ENCODE results near the gene BMP6. TPM values are rescaled to one million over a fixed set of nuclear protein-coding genes. Genes with fewer than 3 reads are reported as not detected.

BMP6 gene
- total RNA-seq, 1 experiment from 2014 or later = 1.9 TPM

- no peaks in the 10 kb centered on the region for H3K9me3 ChIP-seq (ENCODE audit: low read depth, low read length, poor library complexity, severe bottlenecking)
- no peak overlapping the region for H3K4me3 ChIP-seq (ENCODE audit: low read depth, low read length, poor library complexity, severe bottlenecking)
- TF ChIP-seq CTCF (conservative IDR thresholded peaks at IDR 0.05; ENCODE audit: low read depth, low read length) (no peak), EZH2 (IDR thresholded peaks at IDR 0.05; ENCODE audit: borderline replicate concordance, low read depth, low read length, poor library complexity, severe bottlenecking) (no peak)
- no peak overlapping the region for H3K27ac ChIP-seq (ENCODE audit: low read depth, low read length, poor library complexity, severe bottlenecking)
- BruUV-seq (replicated peaks) = no TSS peak
- H3K27me3 ChIP-seq (replicated peaks; ENCODE audit: insufficient read depth, low read depth, low read length, poor library complexity) = no peaks in the 10 kb centered on the region
- ChIA-PET CTCF (no interaction called here), POLR2A (ENCODE audit: low non-redundant PET) (no interaction called here)
- H3K36me3 ChIP-seq (ENCODE audit: insufficient read depth, low read length, poor library complexity, severe bottlenecking) = peaks cover 89% of the 10 kb centered on the region
- no peaks in the 10 kb centered on the region for H3K4me1 ChIP-seq (ENCODE audit: insufficient read depth, low read length, poor library complexity, severe bottlenecking)
- no peak for DNase-seq (ENCODE audit: low spot score)
- intact Hi-C loops (cut with micrococcal nuclease; ENCODE audit: unreplicated experiment) = no loop called here
Observed at GRCh38 chr6:7886132-7886531, 160.2 kb downstream of the BMP6 start.

GRCh38 chr6:7887278-7887991 is 161.5 kb downstream of the BMP6 start:
- CTCF ChIA-PET = no interaction called here

GRCh38 chr6:7888587-7889357 is 162.9 kb downstream of the BMP6 start:
- no peak for TF ChIP-seq EZH2 (IDR thresholded peaks at IDR 0.05; ENCODE audit: borderline replicate concordance, low read depth, low read length, poor library complexity, severe bottlenecking)
- no peak for TF ChIP-seq CTCF (conservative IDR thresholded peaks at IDR 0.05; ENCODE audit: low read depth, low read length)
- intact Hi-C loops (cut with micrococcal nuclease; ENCODE audit: unreplicated experiment) = no loop called here

More at GRCh38 chr6:7887278-7887991, 161.5 kb downstream of the BMP6 start:
- no peaks in the 10 kb centered on the region for H3K9me3 ChIP-seq (ENCODE audit: low read depth, low read length, poor library complexity, severe bottlenecking)
- POLR2A ChIA-PET (ENCODE audit: low non-redundant PET) = no interaction called here
- no peak overlapping the region for H3K4me3 ChIP-seq (ENCODE audit: low read depth, low read length, poor library complexity, severe bottlenecking)
- peaks cover 89% of the 10 kb centered on the region for H3K36me3 ChIP-seq (ENCODE audit: insufficient read depth, low read length, poor library complexity, severe bottlenecking)
- H3K27me3 ChIP-seq (replicated peaks; ENCODE audit: insufficient read depth, low read depth, low read length, poor library complexity) = no peaks in the 10 kb centered on the region
- DNase-seq (ENCODE audit: low spot score) = no peak
- intact Hi-C loops (cut with micrococcal nuclease; ENCODE audit: unreplicated experiment) = no loop called here
- BruUV-seq (replicated peaks) = no TSS peak
- H3K27ac ChIP-seq (ENCODE audit: low read depth, low read length, poor library complexity, severe bottlenecking) = no peak overlapping the region
- TF ChIP-seq CTCF (conservative IDR thresholded peaks at IDR 0.05; ENCODE audit: low read depth, low read length) = no peak
- no peak for TF ChIP-seq EZH2 (IDR thresholded peaks at IDR 0.05; ENCODE audit: borderline replicate concordance, low read depth, low read length, poor library complexity, severe bottlenecking)
- H3K4me1 ChIP-seq (ENCODE audit: insufficient read depth, low read length, poor library complexity, severe bottlenecking) = no peaks in the 10 kb centered on the region

More at GRCh38 chr6:7888587-7889357, 162.9 kb downstream of the BMP6 start:
- no peaks in the 10 kb centered on the region for H3K9me3 ChIP-seq (ENCODE audit: low read depth, low read length, poor library complexity, severe bottlenecking)
- no TSS peak for BruUV-seq (replicated peaks)
- no peak for DNase-seq (ENCODE audit: low spot score)
- POLR2A ChIA-PET (ENCODE audit: low non-redundant PET) = no interaction called here
- H3K27me3 ChIP-seq (replicated peaks; ENCODE audit: insufficient read depth, low read depth, low read length, poor library complexity) = no peaks in the 10 kb centered on the region
- no peak overlapping the region for H3K27ac ChIP-seq (ENCODE audit: low read depth, low read length, poor library complexity, severe bottlenecking)
- H3K4me1 ChIP-seq (ENCODE audit: insufficient read depth, low read length, poor library complexity, severe bottlenecking) = no peaks in the 10 kb centered on the region
- peaks cover 88% of the 10 kb centered on the region for H3K36me3 ChIP-seq (ENCODE audit: insufficient read depth, low read length, poor library complexity, severe bottlenecking)
- CTCF ChIA-PET = no interaction called here
- H3K4me3 ChIP-seq (ENCODE audit: low read depth, low read length, poor library complexity, severe bottlenecking) = no peak overlapping the region
